Umbilical cord (tissue), 2 donors: ENCODE measurements around the gene MYT1. TPM values are rescaled to one million over a fixed set of nuclear protein-coding genes. Genes with fewer than 3 reads are reported as not detected.
"Not testable (repeated sequence)": the region's sequence is repeated elsewhere in the genome, so short reads cannot be mapped to it uniquely, and the experiment has no call there.

Experiments used
- DNase-seq: peaks from one replicate; pipeline ENCODE4 v3.0.0-alpha.2; 2015; ENCODE audit warnings: low spot score
- total RNA-seq: library from RNA; depleted of rRNA; stranded (reverse); fragments of >200 nt; gene quantifications from one replicate; pipeline ENCODE4 v1.2.3, GENCODE V29; 2014; ENCODE audit warnings: low replicate concordance; ENCODE audit not compliant: insufficient read depth

The MYT1 gene
- total RNA-seq, 1 donor from 2014 or later: 1.2 TPM

- DNase-seq: peak; percentile 22
These were observed 65.3 kb downstream of the MYT1 start for GRCh38 chr20:64229507-64230061.

- no peak for DNase-seq
These were observed 66.4 kb downstream of the MYT1 start for GRCh38 chr20:64230461-64231145.

GRCh38 chr20:64231621-64232550 lies 67.6 kb downstream of the MYT1 start:
- no peak for DNase-seq

GRCh38 chr20:64232794-64233193 lies 68.5 kb downstream of the MYT1 start:
- DNase-seq: no peak

GRCh38 chr20:64233725-64234124 lies 69.5 kb downstream of the MYT1 start:
- DNase-seq: no peak

GRCh38 chr20:64234291-64234791 lies 70.1 kb downstream of the MYT1 start:
- DNase-seq: no peak

- DNase-seq: not testable (repeated sequence)
These were observed 70.8 kb downstream of the MYT1 start for GRCh38 chr20:64234921-64235565.

- DNase-seq: no peak
These were observed 72.2 kb downstream of the MYT1 start for GRCh38 chr20:64236137-64237088.

- no peak for DNase-seq
These were observed 73.1 kb downstream of the MYT1 start for GRCh38 chr20:64237316-64237715.

GRCh38 chr20:64238115-64238825 lies 74.0 kb downstream of the MYT1 start:
- no peak for DNase-seq

- no peak for DNase-seq
These were observed 74.7 kb downstream of the MYT1 start for GRCh38 chr20:64238851-64239387.

GRCh38 chr20:64239449-64240242 lies 75.4 kb downstream of the MYT1 start:
- no peak for DNase-seq

GRCh38 chr20:64240243-64241015 lies 76.2 kb downstream of the MYT1 start:
- no peak for DNase-seq

GRCh38 chr20:64241061-64241460 lies 76.8 kb downstream of the MYT1 start:
- DNase-seq: no peak

GRCh38 chr20:64242003-64242796 lies 77.9 kb downstream of the MYT1 start:
- DNase-seq: no peak

- no peak for DNase-seq
These were observed 78.7 kb downstream of the MYT1 start for GRCh38 chr20:64242797-64243475.
